GM12891 (cell line): ENCODE results near the gene SDC3.

Experiments used
- POLR2A ChIP-seq: IDR thresholded peaks from 2 replicates; pipeline ENCODE4 v1.6.1; 2011; ENCODE audit warnings: low read depth, low read length, control low read depth
- POLR2AphosphoS5 ChIP-seq: IDR thresholded peaks from 2 replicates; pipeline ENCODE4 v1.6.1; 2011; ENCODE audit warnings: low read depth, low read length, control low read depth
- SPI1 ChIP-seq: IDR thresholded peaks from 2 replicates; pipeline ENCODE4 v1.6.1; 2011; ENCODE audit warnings: low read depth, low read length, control low read depth
- TAF1 ChIP-seq: IDR thresholded peaks from 2 replicates; pipeline ENCODE4 v1.6.1; 2011; ENCODE audit warnings: low read depth, low read length, control low read depth

- no peak for TF ChIP-seq TAF1
- no peak for TF ChIP-seq POLR2A
- no peak for TF ChIP-seq POLR2AphosphoS5
- no peak for TF ChIP-seq SPI1
Observed at GRCh38 chr1:30888975-30889374, 19.6 kb downstream of the SDC3 start.
